B cell (primary cell): ENCODE measurements around the gene IQSEC3. TPM values are rescaled to one million over a fixed set of nuclear protein-coding genes. Genes with fewer than 3 reads are reported as not detected.

Experiments
- ATAC-seq: fragments of 200-7000 bp; cut with Tn5 transposase; one replicate; pipeline ENCODE4 v1.10.0; 2021; ENCODE audit warnings: low read depth, mild to moderate bottlenecking, moderate number of reproducible peaks, moderate library complexity
- CTCF ChIA-PET: fragments of 350-600 bp; sonication (Branson Sonifier 250); formaldehyde crosslinking; loops from one replicate; lab custom pipeline; 2021; ENCODE audit warnings: antibody characterized with exemption, inconsistent platforms; lab: Charles Lee
- POLR2A ChIA-PET: fragments of 350-600 bp; sonication (Branson Sonifier 250); formaldehyde crosslinking; loops from one replicate; lab custom pipeline; 2021; ENCODE audit warnings: antibody characterized with exemption; lab: Charles Lee
- DNase-seq: peaks from one replicate; pipeline ENCODE4 v3.0.0; 2013
- H2AFZ ChIP-seq: 2 replicates; pipeline ENCODE4 v1.6.1; 2012; ENCODE audit warnings: mild to moderate bottlenecking, low read depth, low read length; ENCODE audit not compliant: insufficient read depth, poor library complexity, severe bottlenecking
- H3K27ac ChIP-seq, 2 donors: 1 replicate in 1 of 2; 2 replicates in 1 of 2; pipeline ENCODE4 v1.5.1; 2012 to 2013; ENCODE audit warnings: low read length in 2 of 2, mild to moderate bottlenecking in 2 of 2, moderate library complexity in 1 of 2
- H3K27me3 ChIP-seq, 4 experiments: fragments of 200-600 bp in 1 of 4; sonication (generic) in 1 of 4; replicated peaks in 1 of 4; 1 replicate in 2 of 4; 2 replicates in 2 of 4; pipeline versions ENCODE4 v1.6.1 to v1.7.0; 2013 to 2016; ENCODE audit warnings: low read length in 3 of 4, mild to moderate bottlenecking in 2 of 4, mixed read lengths in 1 of 4, moderate library complexity in 1 of 4; ENCODE audit not compliant: insufficient read depth in 4 of 4, control insufficient read depth in 3 of 4; ENCODE audit errors: control extremely low read depth in 1 of 4
- H3K36me3 ChIP-seq, 2 experiments: replicated peaks in 1 of 2; 1 replicate in 1 of 2; 2 replicates in 1 of 2; pipeline versions ENCODE4 v1.6.1 to v1.7.1; 2013; ENCODE audit warnings: low read length in 1 of 2; ENCODE audit not compliant: insufficient read depth in 2 of 2, control insufficient read depth in 1 of 2; ENCODE audit errors: control extremely low read depth in 1 of 2, extremely low read depth in 1 of 2
- H3K4me1 ChIP-seq, 2 donors: fragments of 200-600 bp in 1 of 2; sonication (generic) in 1 of 2; 1 replicate in 1 of 2; 2 replicates in 1 of 2; pipeline versions ENCODE4 v1.5.1 to v1.6.1; 2013 to 2017; ENCODE audit warnings: low read length in 2 of 2; ENCODE audit not compliant: control insufficient read depth in 2 of 2, insufficient read depth in 2 of 2
- H3K4me2 ChIP-seq: replicated peaks from 2 replicates; pipeline ENCODE3; 2012; ENCODE audit warnings: mild to moderate bottlenecking, low read depth, low read length; ENCODE audit not compliant: poor library complexity, severe bottlenecking
- H3K4me3 ChIP-seq, 5 experiments: fragments of 200-600 bp in 1 of 5; sonication (generic) in 1 of 5; 1 replicate in 3 of 5; 2 replicates in 2 of 5; pipeline versions ENCODE4 v1.5.1 to v1.7.0; 2011 to 2016; ENCODE audit warnings: low read length in 4 of 5, mild to moderate bottlenecking in 4 of 5, low read depth in 2 of 5, control low read depth in 1 of 5, moderate library complexity in 1 of 5; ENCODE audit not compliant: insufficient read depth in 1 of 5; ENCODE audit errors: control extremely low read depth in 1 of 5, extremely low read depth in 1 of 5
- H3K79me2 ChIP-seq: fragments of 200-600 bp; sonication (generic); one replicate; pipeline ENCODE4 v1.6.0; 2016; ENCODE audit warnings: low read length; ENCODE audit not compliant: control insufficient read depth, insufficient read depth
- H3K9ac ChIP-seq: fragments of 200-600 bp; sonication (generic); 2 replicates; pipeline ENCODE4 v1.6.1; 2017; ENCODE audit warnings: mild to moderate bottlenecking, low read length, moderate library complexity
- H3K9me3 ChIP-seq, 3 donors: one replicate each; pipeline versions ENCODE4 v1.6.1 to v1.7.1; 2013; ENCODE audit warnings: low read length in 2 of 3; ENCODE audit not compliant: control insufficient read depth in 2 of 3, insufficient read depth in 1 of 3; ENCODE audit errors: control extremely low read depth in 1 of 3
- H4K20me1 ChIP-seq: 2 replicates; pipeline ENCODE4 v1.6.0; 2012; ENCODE audit warnings: mild to moderate bottlenecking, low read length; ENCODE audit not compliant: insufficient read depth, control insufficient read depth, poor library complexity, severe bottlenecking
- H3K27ac Mint-ChIP-seq: one replicate; pipeline ENCODE4 v1.8.0; 2021; ENCODE audit warnings: mixed read lengths
- H3K27me3 Mint-ChIP-seq: one replicate; pipeline ENCODE4 v1.8.0; 2021; ENCODE audit warnings: mixed read lengths
- H3K4me1 Mint-ChIP-seq: one replicate; pipeline ENCODE4 v1.8.0; 2021; ENCODE audit warnings: mixed read lengths
- H3K4me3 Mint-ChIP-seq: one replicate; pipeline ENCODE4 v1.8.0; 2021; ENCODE audit warnings: mixed read lengths
- H3K9me3 Mint-ChIP-seq: one replicate; pipeline ENCODE4 v1.8.0; 2022; ENCODE audit warnings: mixed read lengths; ENCODE audit not compliant: insufficient read depth
- CTCF ChIP-seq: fragments of 200-600 bp; IDR thresholded peaks from one replicate; pipeline ENCODE4 v1.8.0; 2022; ENCODE audit warnings: antibody characterized with exemption, mild to moderate bottlenecking
- EZH2 ChIP-seq: IDR thresholded peaks from 2 replicates; pipeline ENCODE4 v1.6.1; 2012; ENCODE audit warnings: borderline replicate concordance, low read depth, mild to moderate bottlenecking, moderate library complexity, low read length; ENCODE audit not compliant: insufficient read depth, poor library complexity, severe bottlenecking
- WGBS: methylation state at CpG from one replicate; pipeline ENCODE4 v1.1.5; 2013; ENCODE audit warnings: missing lambda C conversion rate; ENCODE audit not compliant: insufficient coverage; 5-methylcytosine and 5-hydroxymethylcytosine counted together
- intact Hi-C: fragments of 100-400 bp; cut with micrococcal nuclease; formaldehyde crosslinking; loops from one replicate; pipeline ENCODE4 v1.10.0; 2022
- polyA plus RNA-seq: library from polyadenylated mRNA; depleted of rRNA; stranded (reverse); fragments of >200 nt; gene quantifications from 2 replicates; pipeline ENCODE4 v1.2.3, GENCODE V29; 2012
- total RNA-seq, 2 donors: library from RNA; stranded (reverse); fragments of 120-200 nt in 1 of 2; gene quantifications; 1 replicate in 1 of 2; 2 replicates in 1 of 2; pipeline versions ENCODE4 v1.2.3 to v1.2.4, GENCODE V29; 2013 to 2022

IQSEC3 gene
- total and polyA plus RNA-seq, 2 donors (not counting 1 experiment from before 2014, with no cell fraction given), result 0.01 to 1.8 TPM

- TF ChIP-seq EZH2 (no peak), CTCF (no peak)
- H3K79me2 ChIP-seq, result no peaks in the 10 kb centered on the region
- H3K9ac ChIP-seq, result no peak overlapping the region
- peaks cover 0 to 3% of the 10 kb centered on the region in 2 donors for H3K4me1 ChIP-seq
- intact Hi-C loops, result no loop called here
- Mint-ChIP-seq H3K27me3 (peaks cover 25% of the 10 kb centered on the region), H3K27ac (no peak overlapping the region), H3K4me1 (no peaks in the 10 kb centered on the region), H3K9me3 (peaks cover 2% of the 10 kb centered on the region), H3K4me3 (no peak overlapping the region)
- DNase-seq (no peak), ATAC-seq (no peak)
- no peak overlapping the region for H3K4me3 ChIP-seq
- H3K27me3 ChIP-seq, result peaks cover 0 to 34% (median 6%) of the 10 kb centered on the region in 4 experiments
- no peak overlapping the region for H3K4me2 ChIP-seq
- POLR2A ChIA-PET, result no interaction called here
- no peak overlapping the region for H3K27ac ChIP-seq
- H3K36me3 ChIP-seq, result no peaks in the 10 kb centered on the region
- no peaks in the 10 kb centered on the region for H4K20me1 ChIP-seq
- CTCF ChIA-PET, result no interaction called here
- 65% methylated on average over 14 of the region's 15 CpGs for WGBS
- H3K9me3 ChIP-seq, result peaks cover 0 to 11% (median 0%) of the 10 kb centered on the region in 3 donors
- no peak overlapping the region for H2AFZ ChIP-seq
Observed at GRCh38 chr12:202081-202731, 135.6 kb downstream of the IQSEC3 start.

DNA sequence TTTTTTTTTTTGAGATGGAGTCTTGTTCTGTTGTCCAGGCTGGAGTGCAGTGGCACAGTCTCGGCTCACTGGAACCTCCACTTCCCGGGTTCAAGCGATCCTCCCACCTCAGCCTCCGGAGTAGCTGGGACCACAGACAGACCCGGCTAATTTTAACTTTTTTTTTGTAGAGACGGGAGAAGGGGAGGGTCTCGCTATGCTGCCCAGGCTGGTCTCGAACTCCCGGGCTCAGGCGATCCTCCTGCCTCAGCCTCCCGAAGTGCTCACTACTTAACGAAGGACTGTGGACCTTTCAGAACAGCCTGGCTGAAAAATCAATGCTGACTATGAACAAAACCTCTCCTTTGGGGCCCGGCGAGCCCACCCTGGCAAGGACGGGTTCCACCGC is 136.5 kb downstream of the IQSEC3 start:
- H3K4me2 ChIP-seq, result no peak overlapping the region
- peaks cover 0 to 34% (median 6%) of the 10 kb centered on the region in 4 experiments for H3K27me3 ChIP-seq
- peaks cover 0 to 11% (median 0%) of the 10 kb centered on the region in 3 donors for H3K9me3 ChIP-seq
- ChIA-PET CTCF (no interaction called here), POLR2A (no interaction called here)
- Mint-ChIP-seq H3K27me3 (peaks cover 31% of the 10 kb centered on the region), H3K27ac (no peak overlapping the region), H3K9me3 (peaks cover 2% of the 10 kb centered on the region), H3K4me3 (no peak overlapping the region), H3K4me1 (no peaks in the 10 kb centered on the region)
- H2AFZ ChIP-seq, result no peak overlapping the region
- DNase-seq (no peak), ATAC-seq (no peak)
- intact Hi-C loops, result no loop called here
- H3K79me2 ChIP-seq, result no peaks in the 10 kb centered on the region
- H3K36me3 ChIP-seq, result no peaks in the 10 kb centered on the region
- H3K4me1 ChIP-seq, result peaks cover 0 to 3% of the 10 kb centered on the region in 2 donors
- H4K20me1 ChIP-seq, result no peaks in the 10 kb centered on the region
- TF ChIP-seq CTCF (no peak), EZH2 (no peak)
- no peak overlapping the region for H3K9ac ChIP-seq
- 61% methylated on average over 12 of the region's 16 CpGs for WGBS
- no peak overlapping the region for H3K27ac ChIP-seq
- no peak overlapping the region for H3K4me3 ChIP-seq
